ENCODE measurements around the gene SOX10. TPM values are rescaled to one million over a fixed set of nuclear protein-coding genes. Genes with fewer than 3 reads are reported as not detected.
"Not testable (repeated sequence)": the region's sequence is repeated elsewhere in the genome, so short reads cannot be mapped to it uniquely, and the experiment has no call there.

Gene SOX10
- total RNA-seq, 1 donor from 2014 or later = not detected

- no peak for DNase-seq (ENCODE audit: low spot score)
Observed at GRCh38 chr22:37989146-37990045, 5.0 kb upstream of the SOX10 start.

- no peak for DNase-seq (ENCODE audit: low spot score)
Observed at GRCh38 chr22:37986371-37986770, 2.0 kb upstream of the SOX10 start.

- DNase-seq (ENCODE audit: low spot score) = no peak
Observed at GRCh38 chr22:37985751-37986281, 1.5 kb upstream of the SOX10 start.

- no peak for DNase-seq (ENCODE audit: low spot score)
Observed at GRCh38 chr22:37985050-37985585, 763 bp upstream of the SOX10 start.

GRCh38 chr22:37982938-37983859 is 1.2 kb downstream of the SOX10 start:
- no peak for DNase-seq (ENCODE audit: low spot score)

- no peak for DNase-seq (ENCODE audit: low spot score)
Observed at GRCh38 chr22:37982151-37982785, 2.1 kb downstream of the SOX10 start.

GRCh38 chr22:37981282-37982011 is 2.9 kb downstream of the SOX10 start:
- no peak for DNase-seq (ENCODE audit: low spot score)

- DNase-seq (ENCODE audit: low spot score) = no peak
Observed at GRCh38 chr22:37979782-37980181, 4.6 kb downstream of the SOX10 start.

GRCh38 chr22:37976547-37976946 is 7.8 kb downstream of the SOX10 start:
- DNase-seq (ENCODE audit: low spot score) = no peak

- not testable (repeated sequence) for DNase-seq (ENCODE audit: low spot score)
Observed at GRCh38 chr22:37976022-37976421, 8.3 kb downstream of the SOX10 start.

- no peak for DNase-seq (ENCODE audit: low spot score)
Observed at GRCh38 chr22:37975153-37975552, 9.2 kb downstream of the SOX10 start.

- DNase-seq (ENCODE audit: low spot score) = no peak
Observed at GRCh38 chr22:37973271-37974170, 10.8 kb downstream of the SOX10 start.

- no peak for DNase-seq (ENCODE audit: low spot score)
Observed at GRCh38 chr22:37972527-37972926, 11.8 kb downstream of the SOX10 start.

GRCh38 chr22:37971475-37972434 is 12.6 kb downstream of the SOX10 start:
- DNase-seq (ENCODE audit: low spot score) = no peak

GRCh38 chr22:37970864-37971263 is 13.5 kb downstream of the SOX10 start:
- DNase-seq (ENCODE audit: low spot score) = no peak

GRCh38 chr22:37968452-37969251 is 15.7 kb downstream of the SOX10 start:
- DNase-seq (ENCODE audit: low spot score) = no peak

All from mesenteric fat pad (tissue), 1 donor.